NCI-H446 treated with DMSO at 0.1 percent for 48 hours (cell line): ENCODE data around the gene FKBP2.
"Not testable (repeated sequence)": the region's sequence is repeated elsewhere in the genome, so short reads cannot be mapped to it uniquely, and the experiment has no call there.

ENCODE experiments used
- DNase-seq: peaks from one replicate; lab custom pipeline; 2025; lab: John Stamatoyannopoulos, UW

FKBP2 gene

GRCh38 chr11:64234647-64235379 lies 6.1 kb upstream of the FKBP2 start:
- no peak for DNase-seq

GRCh38 chr11:64235437-64236161 lies 5.3 kb upstream of the FKBP2 start:
- DNase-seq: no peak

- DNase-seq: no peak
These were observed 3.4 kb upstream of the FKBP2 start for GRCh38 chr11:64237484-64237951.

GRCh38 chr11:64238076-64238475 lies 2.8 kb upstream of the FKBP2 start:
- no peak for DNase-seq

- no peak for DNase-seq
These were observed 1.9 kb upstream of the FKBP2 start for GRCh38 chr11:64238999-64239398.

GRCh38 chr11:64239662-64240434 lies 1.0 kb upstream of the FKBP2 start:
- DNase-seq: no peak

GRCh38 chr11:64241241-64241490 lies 271 bp downstream of the FKBP2 start:
- peak; percentile 97 for DNase-seq

GRCh38 chr11:64241491-64242374 lies 838 bp downstream of the FKBP2 start:
- DNase-seq: no peak

GRCh38 chr11:64243236-64243854 lies 2.5 kb downstream of the FKBP2 start:
- no peak for DNase-seq

GRCh38 chr11:64244107-64244506 lies 3.2 kb downstream of the FKBP2 start:
- DNase-seq: no peak

- no peak for DNase-seq
These were observed 4.1 kb downstream of the FKBP2 start for GRCh38 chr11:64244966-64245365.

- no peak for DNase-seq
These were observed 4.5 kb downstream of the FKBP2 start for GRCh38 chr11:64245401-64245796.

GRCh38 chr11:64245797-64246620 lies 5.1 kb downstream of the FKBP2 start:
- peak; percentile 18 for DNase-seq

GRCh38 chr11:64246621-64246870 lies 5.7 kb downstream of the FKBP2 start:
- DNase-seq: not testable (repeated sequence)

- peak; percentile 75 for DNase-seq
These were observed 6.2 kb downstream of the FKBP2 start, which contains the start of gene PPP1R14B for GRCh38 chr11:64246871-64247728. Gene PPP1R14B, minus strand, starts transcription at chr11:64246943. Its CDS starts 270 bp downstream, at chr11:64246673.

- no peak for DNase-seq
These were observed 7.0 kb downstream of the FKBP2 start for GRCh38 chr11:64247729-64248531.

- DNase-seq: no peak
These were observed 7.7 kb downstream of the FKBP2 start for GRCh38 chr11:64248578-64248977.

- DNase-seq: no peak
These were observed 8.1 kb downstream of the FKBP2 start for GRCh38 chr11:64249038-64249437.
